Measurements from ENCODE around the gene NXNL2.

The NXNL2 gene

DNA sequence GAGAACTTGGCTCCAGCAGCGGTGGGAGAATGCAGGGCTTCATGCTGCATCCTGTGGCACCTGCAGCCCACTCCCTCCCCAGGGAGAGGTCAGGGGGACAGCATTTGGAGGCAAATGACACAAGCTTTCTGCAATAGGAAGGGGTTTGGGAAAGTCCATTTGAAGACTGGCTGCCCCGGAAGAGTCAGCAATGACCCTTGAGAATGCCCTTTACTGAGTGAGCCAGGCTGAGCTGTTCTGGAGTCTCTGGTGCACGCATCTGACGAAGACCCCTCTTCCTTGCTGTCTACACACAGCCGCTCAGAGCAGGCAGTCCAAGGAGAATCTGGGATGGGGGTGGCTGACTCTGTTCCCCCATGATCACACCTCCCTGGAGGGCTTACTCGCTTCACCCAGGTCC is 5.5 kb upstream of the NXNL2 start:
- ChIA-PET POLR2A (no interaction called here), CTCF (no interaction called here)
- DNase-seq (ENCODE audit: extremely low spot score): no peak
- TF ChIP-seq, protein P1, sequence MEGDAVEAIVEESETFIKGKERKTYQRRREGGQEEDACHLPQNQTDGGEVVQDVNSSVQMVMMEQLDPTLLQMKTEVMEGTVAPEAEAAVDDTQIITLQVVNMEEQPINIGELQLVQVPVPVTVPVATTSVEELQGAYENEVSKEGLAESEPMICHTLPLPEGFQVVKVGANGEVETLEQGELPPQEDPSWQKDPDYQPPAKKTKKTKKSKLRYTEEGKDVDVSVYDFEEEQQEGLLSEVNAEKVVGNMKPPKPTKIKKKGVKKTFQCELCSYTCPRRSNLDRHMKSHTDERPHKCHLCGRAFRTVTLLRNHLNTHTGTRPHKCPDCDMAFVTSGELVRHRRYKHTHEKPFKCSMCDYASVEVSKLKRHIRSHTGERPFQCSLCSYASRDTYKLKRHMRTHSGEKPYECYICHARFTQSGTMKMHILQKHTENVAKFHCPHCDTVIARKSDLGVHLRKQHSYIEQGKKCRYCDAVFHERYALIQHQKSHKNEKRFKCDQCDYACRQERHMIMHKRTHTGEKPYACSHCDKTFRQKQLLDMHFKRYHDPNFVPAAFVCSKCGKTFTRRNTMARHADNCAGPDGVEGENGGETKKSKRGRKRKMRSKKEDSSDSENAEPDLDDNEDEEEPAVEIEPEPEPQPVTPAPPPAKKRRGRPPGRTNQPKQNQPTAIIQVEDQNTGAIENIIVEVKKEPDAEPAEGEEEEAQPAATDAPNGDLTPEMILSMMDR (IDR thresholded peaks at IDR 0.05; ENCODE audit: control extremely low read depth, extremely low read depth, low read depth, missing control alignments): no peak

- TF ChIP-seq, protein P1 (IDR thresholded peaks at IDR 0.05; ENCODE audit: control extremely low read depth, extremely low read depth, low read depth, missing control alignments): no peak
- DNase-seq (ENCODE audit: extremely low spot score): no peak
- POLR2A ChIA-PET: no interaction called here
- CTCF ChIA-PET: no interaction called here
Measured at GRCh38 chr9:88530051-88530450, 4.9 kb upstream of the NXNL2 start.

- CTCF ChIA-PET: no interaction called here
- POLR2A ChIA-PET: no interaction called here
- TF ChIP-seq, protein P1 (IDR thresholded peaks at IDR 0.05; ENCODE audit: control extremely low read depth, extremely low read depth, low read depth, missing control alignments): no peak
- no peak for DNase-seq (ENCODE audit: extremely low spot score)
Measured at GRCh38 chr9:88531920-88532698, 2.9 kb upstream of the NXNL2 start.

GRCh38 chr9:88533951-88534455 is 975 bp upstream of the NXNL2 start:
- no peak for DNase-seq (ENCODE audit: extremely low spot score)
- ChIA-PET POLR2A (no interaction called here), CTCF (no interaction called here)
- TF ChIP-seq, protein P1 (IDR thresholded peaks at IDR 0.05; ENCODE audit: control extremely low read depth, extremely low read depth, low read depth, missing control alignments): no peak

GRCh38 chr9:88535226-88536022 is 446 bp downstream of the NXNL2 start:
- POLR2A ChIA-PET: no interaction called here
- no peak for DNase-seq (ENCODE audit: extremely low spot score)
- CTCF ChIA-PET: no interaction called here
- TF ChIP-seq, protein P1 (IDR thresholded peaks at IDR 0.05; ENCODE audit: control extremely low read depth, extremely low read depth, low read depth, missing control alignments): no peak

DNA sequence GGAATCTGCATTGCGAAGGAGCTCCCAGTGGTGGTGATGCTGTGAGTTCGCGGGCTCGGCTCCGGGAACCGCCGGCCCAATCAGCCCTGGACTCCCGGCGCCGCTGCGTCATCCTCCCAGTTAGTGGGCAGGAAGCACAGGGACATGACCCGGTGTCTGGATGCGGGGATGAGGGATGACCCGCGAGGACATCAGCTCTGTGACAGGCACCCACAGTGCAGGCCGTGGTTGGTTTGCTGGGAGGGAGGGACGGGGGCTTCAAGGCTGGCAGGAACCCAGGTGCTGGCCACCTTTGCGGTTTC is 996 bp downstream of the NXNL2 start:
- ChIA-PET CTCF (no interaction called here), POLR2A (no interaction called here)
- TF ChIP-seq, protein P1 (IDR thresholded peaks at IDR 0.05; ENCODE audit: control extremely low read depth, extremely low read depth, low read depth, missing control alignments): no peak
- no peak for DNase-seq (ENCODE audit: extremely low spot score)
